Activated CD4-positive, alpha-beta T cell treated with anti-CD3 and anti-CD28 coated beads, Interleukin-2, Interleukin-6, amounts not matched to agents 100 ng/mL and 50 ng/mL, durations not matched to agents 16 hours and 8 hours (primary cell): ENCODE results near the gene UGT1A7.
"Not testable (repeated sequence)": the region's sequence is repeated elsewhere in the genome, so short reads cannot be mapped to it uniquely, and the experiment has no call there.

Experiments used
- DNase-seq: peaks from one replicate; pipeline ENCODE4 v3.0.0-alpha.2; 2020

The UGT1A7 gene

DNA sequence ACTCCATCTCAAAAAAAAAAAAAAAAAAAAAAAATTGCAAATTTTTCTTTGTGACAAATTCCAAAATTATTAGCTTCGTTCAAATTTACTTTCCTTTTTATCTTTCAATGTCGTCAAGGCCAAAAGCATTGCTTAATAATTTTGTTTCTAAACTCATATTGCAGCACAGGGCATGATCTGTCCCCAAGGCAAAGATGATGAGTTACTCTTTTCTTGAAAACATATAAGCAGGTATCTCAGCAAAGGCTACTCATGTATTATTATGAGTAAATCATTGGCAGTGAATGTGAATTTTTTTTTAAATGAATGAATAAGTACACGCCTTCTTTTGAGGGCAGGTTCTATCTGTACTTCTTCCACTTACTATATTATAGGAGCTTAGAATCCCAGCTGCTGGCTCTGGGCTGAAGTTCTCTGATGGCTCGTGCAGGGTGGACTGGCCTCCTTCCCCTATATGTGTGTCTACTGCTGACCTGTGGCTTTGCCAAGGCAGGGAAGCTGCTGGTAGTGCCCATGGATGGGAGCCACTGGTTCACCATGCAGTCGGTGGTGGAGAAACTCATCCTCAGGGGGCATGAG lies at the start of gene UGT1A7:
Gene UGT1A7, plus strand, starts transcription at position 381 of the 579 bp plus-strand sequence. Its CDS starts 37 bp downstream, at position 418.
- no peak for DNase-seq

DNA sequence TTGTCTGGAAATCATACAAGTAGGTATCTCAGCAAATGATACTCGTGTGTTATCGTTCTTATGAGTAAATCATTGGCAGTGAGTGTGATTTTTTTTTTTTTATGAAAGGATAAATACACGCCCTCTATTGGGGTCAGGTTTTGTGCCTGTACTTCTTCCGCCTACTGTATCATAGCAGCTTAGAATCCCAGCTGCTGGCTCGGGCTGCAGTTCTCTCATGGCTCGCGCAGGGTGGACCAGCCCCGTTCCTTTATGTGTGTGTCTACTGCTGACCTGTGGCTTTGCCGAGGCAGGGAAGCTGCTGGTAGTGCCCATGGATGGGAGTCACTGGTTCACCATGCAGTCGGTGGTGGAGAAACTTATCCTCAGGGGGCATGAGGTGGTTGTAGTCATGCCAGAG lies 45.4 kb upstream of the UGT1A7 start, which contains the start of gene UGT1A10:
Gene UGT1A10, plus strand, starts transcription at position 143 of the 400 bp plus-strand sequence. Its CDS starts 75 bp downstream, at position 218.
- not testable (repeated sequence) for DNase-seq

DNA sequence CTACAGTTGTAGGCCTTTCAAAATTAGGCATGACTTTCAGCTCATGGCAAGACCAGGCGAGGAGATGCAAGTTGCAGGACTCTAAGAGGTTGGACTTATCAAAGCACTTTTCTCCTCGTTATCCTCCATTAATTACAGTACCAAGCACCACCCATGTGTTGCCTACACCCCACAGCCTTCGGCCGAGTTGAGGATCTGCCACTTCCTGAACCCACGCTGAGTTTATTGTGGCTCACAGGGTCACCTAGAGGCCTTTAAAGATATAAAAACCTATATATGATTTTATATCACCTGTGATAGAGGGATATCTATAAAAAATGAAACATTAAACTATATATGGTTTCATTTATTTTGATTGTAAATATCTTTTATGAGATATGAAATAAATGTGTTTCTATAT lies 42.9 kb upstream of the UGT1A7 start:
- no peak for DNase-seq

GRCh38 chr2:233639860-233640259 lies 41.8 kb upstream of the UGT1A7 start:
- DNase-seq = no peak

GRCh38 chr2:233643128-233643527 lies 38.6 kb upstream of the UGT1A7 start:
- no peak for DNase-seq

DNA sequence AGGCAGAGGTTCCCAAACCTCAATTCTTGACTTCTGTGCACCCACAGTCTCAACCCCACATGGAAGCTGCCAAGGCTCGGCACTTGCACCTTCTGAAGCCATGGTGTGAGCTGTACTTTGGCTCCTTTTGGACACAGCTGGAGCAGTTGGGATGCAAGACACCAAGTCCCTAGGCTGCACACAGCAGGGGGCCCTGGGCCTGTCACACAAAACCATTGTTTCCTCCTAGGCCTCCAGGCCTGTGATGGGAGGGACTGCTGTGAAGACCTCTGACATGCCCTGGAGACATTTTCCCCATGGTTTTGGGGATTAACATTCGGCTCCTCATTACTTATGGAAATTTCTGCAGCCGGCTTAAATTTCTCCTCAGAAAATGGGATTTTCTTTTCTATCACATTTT lies 35.7 kb upstream of the UGT1A7 start:
- DNase-seq = not testable (repeated sequence)

DNA sequence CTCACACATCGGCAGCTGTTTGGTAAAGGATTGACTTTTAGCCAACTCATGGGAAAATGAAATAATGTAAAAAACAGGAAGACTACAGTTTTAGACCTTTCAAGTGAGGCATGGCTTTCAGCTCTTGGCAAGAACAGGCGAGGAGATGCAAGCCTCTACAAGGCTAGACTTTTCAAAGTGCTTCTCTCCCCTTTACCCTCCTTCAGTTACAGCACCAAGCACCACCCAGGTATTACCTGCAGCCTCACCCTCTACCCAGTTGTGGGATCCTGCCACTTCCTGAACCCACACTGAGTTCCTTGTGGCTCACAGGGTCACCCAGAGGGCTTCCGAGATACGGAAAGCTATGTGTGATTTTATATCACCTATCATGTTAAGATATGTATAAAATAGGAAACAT lies 30.7 kb upstream of the UGT1A7 start:
- DNase-seq = no peak

DNA sequence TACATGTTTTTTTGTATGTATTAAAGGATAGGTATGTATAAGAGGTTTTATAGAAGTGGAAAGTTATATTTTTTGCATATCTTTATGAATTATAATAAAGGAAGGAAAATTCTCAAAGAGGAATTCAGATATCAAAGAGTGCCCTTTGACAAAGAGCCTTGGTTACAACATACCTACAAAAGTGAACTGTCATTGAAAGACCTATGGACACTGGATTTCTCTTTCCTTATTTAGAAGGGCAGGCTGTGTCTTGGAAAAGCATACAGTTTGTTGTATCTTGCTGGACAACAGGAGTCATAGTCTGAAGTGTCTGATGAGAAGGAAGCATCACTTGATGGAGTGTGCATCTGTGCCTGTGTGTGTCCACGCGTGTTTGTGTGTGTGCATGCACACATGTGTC lies 30.3 kb upstream of the UGT1A7 start:
- DNase-seq = no peak

- DNase-seq = no peak
These were observed 27.2 kb upstream of the UGT1A7 start for GRCh38 chr2:233654501-233654900.

DNA sequence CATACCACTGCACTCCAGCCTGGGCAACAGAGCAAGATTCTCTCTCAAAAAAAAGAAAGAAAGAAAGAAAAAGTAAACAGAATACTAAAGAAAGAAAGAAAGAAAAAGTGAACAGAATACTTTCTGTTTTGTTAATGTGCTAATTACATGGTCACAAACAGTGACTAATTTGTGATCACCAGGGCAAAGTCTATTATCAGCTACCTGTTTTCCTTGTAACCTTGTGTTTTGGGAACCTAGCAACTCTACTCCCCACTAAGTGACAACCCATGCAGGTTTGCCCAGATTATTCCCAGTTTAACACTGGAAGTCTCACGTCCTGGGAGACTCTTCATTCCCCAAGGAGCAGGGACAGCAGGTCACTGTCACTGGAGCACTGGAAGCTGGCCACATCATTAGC lies 26.7 kb upstream of the UGT1A7 start:
- DNase-seq = no peak

DNA sequence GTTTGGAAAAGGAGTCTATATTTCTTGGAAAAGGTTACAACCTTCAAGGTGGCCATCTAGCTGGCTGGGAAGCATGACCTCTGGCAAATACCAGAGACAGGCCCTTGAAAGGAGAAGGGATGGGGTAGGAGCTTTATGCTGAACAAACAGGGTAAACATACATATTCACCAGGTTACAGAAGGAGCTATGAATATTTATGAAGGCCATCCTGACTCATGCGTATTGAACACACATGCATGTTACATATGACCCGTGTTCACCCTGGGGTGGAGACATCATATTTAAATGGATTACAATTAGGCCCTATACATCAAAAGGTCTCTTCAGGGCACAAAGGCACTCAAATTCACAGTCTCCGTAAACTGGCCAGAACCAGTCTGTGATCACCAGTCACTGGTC lies 25.8 kb upstream of the UGT1A7 start:
- not testable (repeated sequence) for DNase-seq

DNA sequence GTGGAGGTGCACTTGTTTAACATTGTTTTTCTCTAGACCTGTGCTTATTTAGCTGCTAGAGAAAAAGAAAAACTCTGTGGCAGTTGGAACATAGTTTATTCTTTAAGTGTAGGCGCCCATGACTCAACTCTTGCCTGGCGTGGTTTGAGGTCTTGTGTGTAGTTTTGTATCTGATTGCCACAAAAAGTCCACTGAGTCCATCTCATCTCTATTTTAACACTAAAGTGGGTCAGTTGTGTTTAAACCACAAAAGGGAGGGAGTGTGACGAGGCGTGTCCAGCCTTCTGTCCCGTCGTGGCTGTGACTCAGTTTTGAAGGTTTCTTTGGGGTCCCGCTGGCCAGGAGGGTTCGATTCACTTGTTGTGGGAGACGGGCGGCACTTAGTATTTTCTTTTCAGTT lies 25.3 kb upstream of the UGT1A7 start:
- DNase-seq = peak; percentile 21

GRCh38 chr2:233658610-233659009 lies 23.1 kb upstream of the UGT1A7 start:
- no peak for DNase-seq

GRCh38 chr2:233663911-233664310 lies 17.8 kb upstream of the UGT1A7 start:
- DNase-seq = no peak

GRCh38 chr2:233668605-233669260 lies 13.0 kb upstream of the UGT1A7 start:
- DNase-seq = no peak

GRCh38 chr2:233671290-233672161 lies 10.2 kb upstream of the UGT1A7 start, which contains the start of gene UGT1A9:
Gene UGT1A9 (plus strand): TSS chr2:233671898. CDS start chr2:233671935, 37 bp downstream.
- DNase-seq = no peak

- no peak for DNase-seq
These were observed 8.8 kb upstream of the UGT1A7 start for GRCh38 chr2:233672886-233673285.

GRCh38 chr2:233673896-233674295 lies 7.8 kb upstream of the UGT1A7 start:
- DNase-seq = no peak

GRCh38 chr2:233674314-233674713 lies 7.4 kb upstream of the UGT1A7 start:
- DNase-seq = no peak

DNA sequence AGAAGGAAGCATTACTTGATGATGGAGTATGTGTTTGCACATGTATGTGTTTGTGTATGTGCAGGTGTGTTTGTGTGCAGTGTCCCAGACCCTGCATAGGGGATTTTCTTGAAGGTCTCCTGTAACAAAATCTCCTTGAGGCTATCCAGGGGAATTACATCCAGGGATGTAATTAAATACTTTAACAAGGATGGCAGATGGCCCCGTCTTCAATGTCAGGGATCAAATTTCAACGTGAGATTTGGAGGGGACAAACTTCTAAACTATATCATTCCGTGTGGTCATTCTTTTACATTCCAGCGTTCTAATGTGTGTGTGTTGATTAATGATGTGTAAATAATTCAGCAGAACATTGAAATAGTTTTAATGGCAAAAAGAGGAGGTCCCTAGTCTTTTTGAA lies 6.7 kb upstream of the UGT1A7 start:
- DNase-seq = no peak

GRCh38 chr2:233676046-233676445 lies 5.7 kb upstream of the UGT1A7 start:
- DNase-seq = no peak

- no peak for DNase-seq
These were observed 2.5 kb upstream of the UGT1A7 start for GRCh38 chr2:233679196-233679595.

GRCh38 chr2:233680361-233681045 lies 1.2 kb upstream of the UGT1A7 start:
- DNase-seq = no peak
